Hepatocyte (in vitro differentiated cells): ENCODE data around the gene FAM3C. TPM values are rescaled to one million over a fixed set of nuclear protein-coding genes. Genes with fewer than 3 reads are reported as not detected.
A peak's percentile ranks its signal among the peaks of the same experiment; 100 is the strongest.

ENCODE experiments used
- DNase-seq: peaks from one replicate; pipeline ENCODE4 v3.0.0-alpha.2; 2016; ENCODE audit warnings: low spot score
- H2AFZ ChIP-seq: fragments of 200-600 bp; sonication (generic); 2 replicates; pipeline ENCODE4 v1.6.0; 2016; ENCODE audit warnings: antibody characterized with exemption, mild to moderate bottlenecking
- H3K27ac ChIP-seq: fragments of 200-600 bp; sonication (generic); 2 replicates; pipeline ENCODE4 v1.5.1; 2016; ENCODE audit warnings: mild to moderate bottlenecking
- H3K27me3 ChIP-seq: fragments of 200-600 bp; sonication (generic); 2 replicates; pipeline ENCODE4 v1.6.1; 2016
- H3K36me3 ChIP-seq: fragments of 200-600 bp; sonication (generic); replicated peaks from 2 replicates; pipeline ENCODE4 v1.5.1; 2016; ENCODE audit warnings: low read depth; ENCODE audit not compliant: insufficient read depth
- H3K4me1 ChIP-seq: fragments of 200-600 bp; sonication (generic); 2 replicates; pipeline ENCODE4 v1.5.1; 2016; ENCODE audit warnings: mild to moderate bottlenecking, moderate library complexity; ENCODE audit not compliant: insufficient read depth
- H3K4me2 ChIP-seq: fragments of 200-600 bp; sonication (generic); 2 replicates; pipeline ENCODE4 v1.6.0; 2016
- H3K4me3 ChIP-seq: fragments of 200-600 bp; sonication (generic); 2 replicates; pipeline ENCODE4 v1.5.1; 2016; ENCODE audit warnings: mild to moderate bottlenecking
- H3K79me2 ChIP-seq: fragments of 200-600 bp; sonication (generic); 2 replicates; pipeline ENCODE4 v1.6.0; 2017; ENCODE audit warnings: mild to moderate bottlenecking
- H3K9me2 ChIP-seq: fragments of 200-600 bp; sonication (generic); replicated peaks from 2 replicates; pipeline ENCODE4 v1.6.0; 2017; ENCODE audit warnings: mild to moderate bottlenecking; ENCODE audit not compliant: insufficient read depth
- H3K9me3 ChIP-seq: fragments of 200-600 bp; sonication (generic); 2 replicates; pipeline ENCODE4 v1.5.1; 2016; ENCODE audit warnings: low read depth, mild to moderate bottlenecking
- H4K20me1 ChIP-seq: fragments of 200-600 bp; sonication (generic); 2 replicates; pipeline ENCODE4 v1.6.0; 2016; ENCODE audit warnings: mild to moderate bottlenecking; ENCODE audit not compliant: insufficient read depth, poor library complexity, severe bottlenecking
- CTCF ChIP-seq: fragments of 200-600 bp; sonication (generic); IDR thresholded peaks from 2 replicates; pipeline ENCODE4 v1.5.1; 2016; ENCODE audit warnings: antibody characterized with exemption, mild to moderate bottlenecking; ENCODE audit not compliant: poor library complexity
- EZH2 ChIP-seq: fragments of 200-600 bp; sonication (generic); IDR thresholded peaks from 2 replicates; pipeline ENCODE4 v1.6.1; 2016; ENCODE audit warnings: antibody characterized with exemption, mild to moderate bottlenecking, borderline replicate concordance
- EZH2phosphoT487 ChIP-seq: fragments of 200-600 bp; sonication (generic); IDR thresholded peaks from one replicate; pipeline ENCODE4 v1.6.1; 2018; ENCODE audit warnings: antibody characterized with exemption, mild to moderate bottlenecking, low read depth, moderate library complexity; ENCODE audit not compliant: unreplicated experiment, severe bottlenecking
- WGBS: methylation state at CpG from one replicate; pipeline ENCODE4 v1.1.6; 2016; ENCODE audit warnings: low lambda C conversion rate; ENCODE audit errors: missing lambda C conversion rate; 5-methylcytosine and 5-hydroxymethylcytosine counted together
- polyA plus RNA-seq: library from polyadenylated mRNA; unstranded; fragments of >200 nt; fragmentation: Nextera tagmentation; extraction: Ambion mirVana; gene quantifications from 2 replicates; pipeline ENCODE4 v1.2.1, GENCODE V29; 2016
- total RNA-seq: library from RNA; depleted of rRNA; stranded (reverse); fragments of >200 nt; gene quantifications from 2 replicates; pipeline ENCODE4 v1.2.3, GENCODE V29; 2014

The FAM3C gene
- total and polyA plus RNA-seq, 2 experiments from 2014 or later, result 119 to 127 TPM

- Histone ChIP-seq H3K4me2 (peak overlapping the region; percentile 1), H3K27ac (peak overlapping the region; percentile 51), H3K9me2 (no peaks in the 10 kb centered on the region), H3K4me1 (peaks cover 36% of the 10 kb centered on the region), H3K4me3 (no peak overlapping the region), H3K36me3 (no peaks in the 10 kb centered on the region), H3K27me3 (no peaks in the 10 kb centered on the region), H4K20me1 (peaks cover 14% of the 10 kb centered on the region), H3K79me2 (peaks cover 93% of the 10 kb centered on the region), H3K9me3 (no peaks in the 10 kb centered on the region), H2AFZ (no peak overlapping the region)
- DNase-seq, result no peak
- WGBS, result 99% methylated on average over 2 of the region's 2 CpGs
- no peak for TF ChIP-seq EZH2
- no peak for TF ChIP-seq CTCF
- TF ChIP-seq EZH2phosphoT487, result no peak
Observed at GRCh38 chr7:121383235-121383910, 12.7 kb downstream of the FAM3C start.

- no peak for DNase-seq
- no peaks in the 10 kb centered on the region for H3K36me3 ChIP-seq
- TF ChIP-seq CTCF (no peak), EZH2 (no peak), EZH2phosphoT487 (no peak)
- no peak overlapping the region for H3K27ac ChIP-seq
- H3K9me3 ChIP-seq, result no peaks in the 10 kb centered on the region
- peaks cover 36% of the 10 kb centered on the region for H3K4me1 ChIP-seq
- no peak overlapping the region for H3K4me3 ChIP-seq
- H4K20me1 ChIP-seq, result peaks cover 14% of the 10 kb centered on the region
- no peaks in the 10 kb centered on the region for H3K9me2 ChIP-seq
- no peak overlapping the region for H2AFZ ChIP-seq
- H3K79me2 ChIP-seq, result peaks cover 93% of the 10 kb centered on the region
- H3K4me2 ChIP-seq, result no peak overlapping the region
- H3K27me3 ChIP-seq, result no peaks in the 10 kb centered on the region
Observed at GRCh38 chr7:121382473-121382872, 13.6 kb downstream of the FAM3C start.

GRCh38 chr7:121379930-121380329, 16.2 kb downstream of the FAM3C start:
- Histone ChIP-seq H3K9me3 (no peaks in the 10 kb centered on the region), H3K27ac (no peak overlapping the region), H3K4me3 (no peak overlapping the region), H3K4me1 (peaks cover 25% of the 10 kb centered on the region), H3K9me2 (no peaks in the 10 kb centered on the region), H3K4me2 (no peak overlapping the region), H4K20me1 (peaks cover 14% of the 10 kb centered on the region), H3K36me3 (no peaks in the 10 kb centered on the region), H3K27me3 (no peaks in the 10 kb centered on the region), H2AFZ (no peak overlapping the region), H3K79me2 (peaks cover 68% of the 10 kb centered on the region)
- TF ChIP-seq EZH2, result no peak
- TF ChIP-seq EZH2phosphoT487, result no peak
- TF ChIP-seq CTCF, result no peak
- 92% methylated on average over 1 of the region's 1 CpG for WGBS
- DNase-seq, result no peak

GRCh38 chr7:121376979-121377378, 19.1 kb downstream of the FAM3C start:
- Histone ChIP-seq H4K20me1 (no peaks in the 10 kb centered on the region), H3K79me2 (peaks cover 42% of the 10 kb centered on the region), H3K27ac (no peak overlapping the region), H3K36me3 (no peaks in the 10 kb centered on the region), H3K4me2 (no peak overlapping the region), H3K9me2 (no peaks in the 10 kb centered on the region), H3K4me3 (no peak overlapping the region), H3K27me3 (no peaks in the 10 kb centered on the region), H2AFZ (no peak overlapping the region), H3K4me1 (peaks cover 4% of the 10 kb centered on the region), H3K9me3 (no peaks in the 10 kb centered on the region)
- no peak for DNase-seq
- TF ChIP-seq EZH2, result no peak
- TF ChIP-seq EZH2phosphoT487, result no peak
- no peak for TF ChIP-seq CTCF
- 97% methylated on average over 2 of the region's 2 CpGs for WGBS
